Activated B cell treated with CpG ODN at 0.5 μM for 24 hours (primary cell): ENCODE results near the gene RNPC3. TPM values are rescaled to one million over a fixed set of nuclear protein-coding genes. Genes with fewer than 3 reads are reported as not detected.
"Not testable (repeated sequence)": the region's sequence is repeated elsewhere in the genome, so short reads cannot be mapped to it uniquely, and the experiment has no call there.

Source experiments
- ATAC-seq: fragments of 200-7000 bp; cut with Tn5 transposase; one replicate; pipeline ENCODE4 v1.10.0; 2021; ENCODE audit warnings: low read depth, mild to moderate bottlenecking, moderate library complexity
- CTCF ChIA-PET: fragments of 350-600 bp; sonication (Branson Sonifier 250); formaldehyde crosslinking; loops from one replicate; lab custom pipeline; 2021; ENCODE audit warnings: antibody characterized with exemption; lab: Charles Lee
- POLR2A ChIA-PET: fragments of 350-600 bp; sonication (Branson Sonifier 250); formaldehyde crosslinking; loops from one replicate; lab custom pipeline; 2021; ENCODE audit warnings: antibody characterized with exemption; lab: Charles Lee
- DNase-seq: peaks from one replicate; pipeline ENCODE4 v3.0.0; 2022
- H3K27ac Mint-ChIP-seq: one replicate; pipeline ENCODE4 v1.8.0; 2020; ENCODE audit warnings: mixed read lengths
- H3K27me3 Mint-ChIP-seq: one replicate; pipeline ENCODE4 v1.8.0; 2021; ENCODE audit warnings: mixed read lengths
- H3K36me3 Mint-ChIP-seq: one replicate; pipeline ENCODE4 v1.8.0; 2021; ENCODE audit warnings: low read depth, mixed read lengths
- H3K4me1 Mint-ChIP-seq: one replicate; pipeline ENCODE4 v1.8.0; 2021; ENCODE audit warnings: mixed read lengths
- H3K4me3 Mint-ChIP-seq: one replicate; pipeline ENCODE4 v1.8.0; 2020; ENCODE audit warnings: mild to moderate bottlenecking, mixed read lengths
- H3K9me3 Mint-ChIP-seq: one replicate; pipeline ENCODE4 v1.8.0; 2020; ENCODE audit warnings: mixed read lengths
- CTCF ChIP-seq: fragments of 200-600 bp; IDR thresholded peaks from one replicate; pipeline ENCODE4 v1.8.0; 2022; ENCODE audit warnings: antibody characterized with exemption, mild to moderate bottlenecking
- intact Hi-C: fragments of 100-400 bp; cut with micrococcal nuclease; formaldehyde crosslinking; loops from one replicate; pipeline ENCODE4 v1.15.1; 2024
- total RNA-seq: library from RNA; stranded (reverse); gene quantifications from 2 replicates; pipeline ENCODE4 v1.2.3, GENCODE V29; 2022

Gene RNPC3
- total RNA-seq, 1 donor from 2014 or later = 53.3 TPM

GRCh38 chr1:103584537-103584936 lies 59.0 kb downstream of the RNPC3 start:
- Mint-ChIP-seq H3K27ac (no peak overlapping the region), H3K4me3 (no peak overlapping the region), H3K9me3 (peaks cover 11% of the 10 kb centered on the region), H3K36me3 (peaks cover 4% of the 10 kb centered on the region), H3K27me3 (no peaks in the 10 kb centered on the region), H3K4me1 (no peaks in the 10 kb centered on the region)
- no peak for TF ChIP-seq CTCF
- no peak for ATAC-seq
- no peak for DNase-seq
- ChIA-PET CTCF (no interaction called here), POLR2A (no interaction called here)
- intact Hi-C loops = no loop called here

- H3K9me3 Mint-ChIP-seq, DNase-seq, H3K4me1 Mint-ChIP-seq, H3K36me3 Mint-ChIP-seq, H3K27me3 Mint-ChIP-seq, H3K4me3 Mint-ChIP-seq, intact Hi-C loops, CTCF ChIA-PET, H3K27ac Mint-ChIP-seq, POLR2A ChIA-PET, ATAC-seq: not testable (repeated sequence)
These were observed 77.2 kb downstream of the RNPC3 start for GRCh38 chr1:103602740-103603139.

Other genes with a start within 250 kb of the RNPC3 start
- gene AMY2B, start 45.9 kb downstream of the RNPC3 start, total RNA-seq = 17.3 and 19.7 TPM in 2 replicates
- not detected in 2 replicates for gene AMY2A, start 91.7 kb downstream of the RNPC3 start, total RNA-seq
- not detected in 2 replicates for gene AMY1A, start 130.1 kb downstream of the RNPC3 start, total RNA-seq
- gene AMY1B, start 170.5 kb downstream of the RNPC3 start, total RNA-seq = not detected in 2 replicates
- not detected in 2 replicates for gene AMY1C, start 224.2 kb downstream of the RNPC3 start, total RNA-seq